Prostate gland (tissue), 2 donors: ENCODE measurements around the gene TMEM119. TPM values are rescaled to one million over a fixed set of nuclear protein-coding genes. Genes with fewer than 3 reads are reported as not detected.
"Not testable (repeated sequence)": the region's sequence is repeated elsewhere in the genome, so short reads cannot be mapped to it uniquely, and the experiment has no call there.

Experiments
- DNase-seq: peaks from one replicate; pipeline ENCODE4 v3.0.0-alpha.2; 2019; ENCODE audit warnings: low spot score
- H3K27ac ChIP-seq, 2 donors: fragments of 200-600 bp; sonication (generic); 2 replicates each; pipeline ENCODE4 v1.5.1; 2017 to 2019
- H3K27me3 ChIP-seq: fragments of 200-600 bp; sonication (generic); replicated peaks from 2 replicates; pipeline ENCODE4 v1.5.1; 2019; ENCODE audit not compliant: insufficient read depth
- H3K36me3 ChIP-seq, 2 donors: fragments of 200-600 bp; sonication (generic); 1 replicate in 1 of 2; 2 replicates in 1 of 2; pipeline versions ENCODE4 v1.5.1 to v1.8.1; 2017 to 2019
- H3K4me1 ChIP-seq: fragments of 200-600 bp; sonication (generic); replicated peaks from 2 replicates; pipeline ENCODE4 v1.5.1; 2019
- H3K4me3 ChIP-seq, 2 donors: fragments of 200-600 bp; sonication (generic); 2 replicates each; pipeline ENCODE4 v1.5.1; 2017 to 2019
- H3K9me3 ChIP-seq: fragments of 200-600 bp; sonication (generic); 2 replicates; pipeline ENCODE4 v1.5.1; 2017
- POLR2A ChIP-seq: fragments of 450-650 bp; IDR thresholded peaks from one replicate; pipeline ENCODE4 v1.6.1; 2016; ENCODE audit warnings: antibody characterized with exemption, mild to moderate bottlenecking
- POLR2AphosphoS5 ChIP-seq: sonication (generic); formaldehyde crosslinking; IDR thresholded peaks from one replicate; pipeline ENCODE4 v1.6.1; 2017; ENCODE audit warnings: antibody characterized with exemption
- WGBS: methylation state at CpG from one replicate; pipeline ENCODE4 v1.1.5; 2018; 5-methylcytosine and 5-hydroxymethylcytosine counted together
- intact Hi-C: fragments of 100-400 bp; cut with DNase I; formaldehyde crosslinking; loops from one replicate; pipeline ENCODE4 v1.14.2; 2022
- total RNA-seq, 2 donors: library from RNA; depleted of rRNA; stranded (reverse); fragments of >200 nt; gene quantifications; one replicate each; pipeline ENCODE4 v1.1.0, GENCODE V29; 2016
- TF ChIP-seq, protein P1 (sequence below), 4 experiments: fragments of 200-600 bp in 2 of 4; fragments of 450-650 bp in 2 of 4; sonication (generic) in 2 of 4; IDR thresholded peaks; 1 replicate in 3 of 4; 2 replicates in 1 of 4; pipeline ENCODE4 v1.5.1; 2016 to 2019; ENCODE audit warnings: antibody characterized with exemption in 4 of 4, mild to moderate bottlenecking in 2 of 4, moderate library complexity in 2 of 4

Gene TMEM119
- total RNA-seq, 2 donors from 2014 or later = 1.7 to 19.1 TPM

DNA sequence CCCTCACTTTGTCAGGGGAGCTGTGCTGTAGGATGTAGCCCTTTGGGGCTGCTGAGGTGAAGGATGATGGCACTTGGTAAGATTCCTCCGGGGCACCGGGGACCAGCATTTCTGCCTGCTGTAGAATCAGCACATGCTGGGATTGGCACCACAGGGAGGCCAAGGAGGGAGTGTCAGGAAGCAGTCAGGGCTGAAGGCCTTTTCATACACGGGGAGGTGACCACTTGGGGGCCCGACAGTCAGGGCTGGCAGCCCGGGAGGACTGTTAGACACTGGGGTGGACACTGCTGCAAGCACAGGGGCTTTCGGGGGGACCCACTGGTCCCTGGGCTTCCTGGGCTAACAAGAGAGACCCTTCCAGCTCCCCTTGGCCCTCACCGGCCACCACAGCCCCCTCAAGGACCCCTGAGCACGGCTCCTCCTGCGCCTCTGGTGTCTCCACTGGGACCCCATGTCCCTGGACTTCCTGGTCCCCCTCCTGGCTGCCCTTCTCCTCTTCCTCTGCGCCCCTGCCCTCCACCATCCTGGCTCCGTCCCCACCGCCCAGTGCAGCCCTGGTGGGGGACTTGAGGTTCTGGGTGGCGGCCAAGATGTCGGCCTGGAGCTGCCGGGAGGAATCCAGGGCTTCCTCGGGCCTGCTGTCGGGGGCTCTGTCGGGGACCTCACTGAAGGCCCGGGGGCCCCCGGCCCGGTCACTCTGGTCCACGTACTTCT lies 6.5 kb downstream of the TMEM119 start:
- WGBS = 85% methylated on average over 21 of the region's 22 CpGs
- DNase-seq = no peak
- intact Hi-C loops = no loop called here

DNA sequence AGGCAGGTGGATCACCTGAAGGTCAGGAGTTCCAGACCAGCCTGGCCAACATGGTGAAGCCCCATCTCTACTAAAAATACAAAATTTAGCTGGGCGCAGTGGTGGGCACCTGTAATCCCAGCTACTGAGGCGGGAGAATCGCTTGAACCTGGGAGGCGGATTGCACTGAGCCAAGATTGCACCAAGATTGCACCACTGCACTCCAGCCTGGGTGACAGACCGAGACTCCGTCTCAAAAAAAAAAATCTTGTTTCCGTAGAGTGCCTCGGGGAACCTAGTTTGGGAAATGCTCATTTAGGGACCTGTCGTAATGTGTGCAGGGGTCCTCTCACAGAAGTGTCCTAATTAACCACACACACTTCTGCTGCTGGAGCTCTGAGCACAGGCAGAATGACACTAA lies 7.4 kb downstream of the TMEM119 start:
- H3K36me3 ChIP-seq, H3K4me1 ChIP-seq, DNase-seq, intact Hi-C loops, H3K27ac ChIP-seq, H3K9me3 ChIP-seq, H3K27me3 ChIP-seq, H3K4me3 ChIP-seq: not testable (repeated sequence)
- WGBS = 97% methylated on average over 9 of the region's 9 CpGs

More for the DNA sequence above, 6.5 kb downstream of the TMEM119 start:
- Histone ChIP-seq H3K27me3 (no peaks in the 10 kb centered on the region), H3K36me3 (no peaks in the 10 kb centered on the region), H3K4me1 (no peaks in the 10 kb centered on the region), H3K4me3 (no peak overlapping the region), H3K9me3 (no peaks in the 10 kb centered on the region), H3K27ac (no peak overlapping the region)
- no peak for TF ChIP-seq POLR2A
- TF ChIP-seq POLR2AphosphoS5 = no peak
- TF ChIP-seq, protein P1, sequence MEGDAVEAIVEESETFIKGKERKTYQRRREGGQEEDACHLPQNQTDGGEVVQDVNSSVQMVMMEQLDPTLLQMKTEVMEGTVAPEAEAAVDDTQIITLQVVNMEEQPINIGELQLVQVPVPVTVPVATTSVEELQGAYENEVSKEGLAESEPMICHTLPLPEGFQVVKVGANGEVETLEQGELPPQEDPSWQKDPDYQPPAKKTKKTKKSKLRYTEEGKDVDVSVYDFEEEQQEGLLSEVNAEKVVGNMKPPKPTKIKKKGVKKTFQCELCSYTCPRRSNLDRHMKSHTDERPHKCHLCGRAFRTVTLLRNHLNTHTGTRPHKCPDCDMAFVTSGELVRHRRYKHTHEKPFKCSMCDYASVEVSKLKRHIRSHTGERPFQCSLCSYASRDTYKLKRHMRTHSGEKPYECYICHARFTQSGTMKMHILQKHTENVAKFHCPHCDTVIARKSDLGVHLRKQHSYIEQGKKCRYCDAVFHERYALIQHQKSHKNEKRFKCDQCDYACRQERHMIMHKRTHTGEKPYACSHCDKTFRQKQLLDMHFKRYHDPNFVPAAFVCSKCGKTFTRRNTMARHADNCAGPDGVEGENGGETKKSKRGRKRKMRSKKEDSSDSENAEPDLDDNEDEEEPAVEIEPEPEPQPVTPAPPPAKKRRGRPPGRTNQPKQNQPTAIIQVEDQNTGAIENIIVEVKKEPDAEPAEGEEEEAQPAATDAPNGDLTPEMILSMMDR (IDR thresholded peaks at IDR 0.05) = no peak

DNA sequence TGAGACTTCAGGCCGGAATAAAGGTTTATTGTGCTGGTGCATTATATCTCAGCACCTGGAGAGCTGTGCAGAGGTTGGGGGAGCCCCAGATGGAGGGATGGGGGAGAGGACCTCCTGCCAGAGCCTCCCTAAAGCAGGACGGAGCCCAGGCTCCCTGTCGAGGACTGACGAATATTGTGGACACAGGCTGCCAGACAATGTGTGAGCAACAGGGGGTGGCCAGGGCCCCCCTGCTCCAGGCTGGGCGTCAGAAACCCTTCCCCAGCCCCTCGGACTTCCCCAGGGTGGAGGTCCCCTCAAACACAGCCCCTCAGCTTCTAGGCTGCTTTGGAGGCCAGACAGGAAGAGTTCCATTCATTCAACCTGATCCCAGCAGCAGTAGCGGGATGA lies 8.0 kb downstream of the TMEM119 start:
- no peak overlapping the region for H3K27ac ChIP-seq
- DNase-seq = no peak
- intact Hi-C loops = no loop called here

DNA sequence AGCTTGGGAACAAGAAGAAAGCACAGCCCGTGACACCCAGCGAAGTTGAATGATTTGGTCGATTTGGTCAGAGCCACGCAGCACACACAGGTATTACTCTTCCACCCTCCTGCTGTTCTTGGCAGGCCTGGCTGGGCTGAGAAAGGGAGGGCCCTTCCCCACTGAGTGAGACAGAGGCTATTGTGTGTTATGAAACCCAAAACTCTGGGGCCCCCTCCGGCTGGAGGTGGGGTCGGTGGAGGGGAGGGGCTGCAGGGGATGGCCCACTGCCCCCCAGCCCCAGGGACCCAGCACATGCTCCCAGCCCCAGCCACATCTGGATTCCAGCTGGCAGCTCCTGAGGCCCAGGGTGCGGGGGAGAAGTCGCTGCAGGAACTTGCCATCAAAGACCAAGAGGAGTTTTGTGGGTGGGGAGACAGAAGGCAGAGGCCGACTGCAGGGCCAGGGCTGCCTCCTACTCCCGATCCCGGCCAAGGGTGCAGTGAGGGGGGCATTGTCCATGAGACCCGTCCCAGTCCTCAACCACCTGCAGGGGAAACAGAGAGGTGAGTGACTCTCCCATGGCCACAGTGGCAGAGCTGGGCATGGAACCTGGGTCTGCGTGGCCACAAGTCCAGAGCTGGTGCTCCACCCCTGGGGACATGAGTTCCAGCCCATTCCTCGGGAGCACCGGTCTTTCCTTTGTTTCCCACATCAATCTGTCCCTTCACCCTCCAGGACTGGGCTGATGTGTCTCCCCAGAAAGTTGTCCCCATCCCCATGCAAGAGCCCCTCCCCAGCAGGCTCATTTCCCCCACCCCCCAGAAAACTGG lies 8.7 kb downstream of the TMEM119 start:
- Histone ChIP-seq H3K27ac (no peak overlapping the region), H3K4me3 (no peak overlapping the region), H3K9me3 (no peaks in the 10 kb centered on the region), H3K36me3 (no peaks in the 10 kb centered on the region), H3K27me3 (no peaks in the 10 kb centered on the region), H3K4me1 (no peaks in the 10 kb centered on the region)
- intact Hi-C loops = no loop called here
- WGBS = 25% methylated on average over 13 of the region's 15 CpGs
- no peak for DNase-seq
- TF ChIP-seq, protein P1 (IDR thresholded peaks at IDR 0.05) = no peak
- TF ChIP-seq POLR2AphosphoS5 (no peak), POLR2A (no peak)

More for the DNA sequence above, 8.0 kb downstream of the TMEM119 start:
- TF ChIP-seq, protein P1 (IDR thresholded peaks at IDR 0.05) = no peak
- WGBS = 83% methylated on average over 7 of the region's 7 CpGs
- Histone ChIP-seq H3K4me1 (no peaks in the 10 kb centered on the region), H3K36me3 (no peaks in the 10 kb centered on the region), H3K9me3 (no peaks in the 10 kb centered on the region), H3K27me3 (no peaks in the 10 kb centered on the region), H3K4me3 (no peak overlapping the region)

DNA sequence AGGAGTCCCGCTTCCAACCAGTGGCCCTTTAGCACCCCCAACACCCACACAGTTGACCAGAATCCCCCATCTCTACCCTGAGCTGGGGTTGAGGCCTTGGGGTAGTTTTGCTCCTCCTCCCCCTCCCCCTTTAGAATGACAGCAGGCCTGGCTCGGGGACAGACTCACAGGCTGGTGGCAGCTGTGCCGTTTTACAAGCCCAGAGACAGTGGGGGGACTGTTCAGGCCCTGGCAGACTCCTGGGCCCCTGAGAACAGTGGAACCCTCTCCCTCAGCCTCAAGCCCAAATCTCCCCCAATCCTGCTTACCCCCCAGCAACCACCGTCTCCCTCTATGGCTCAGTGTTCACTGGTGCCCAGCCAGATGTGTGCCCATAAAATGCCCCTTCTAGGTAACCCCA lies 10.1 kb downstream of the TMEM119 start:
- Histone ChIP-seq H3K27ac (no peak overlapping the region), H3K4me1 (no peaks in the 10 kb centered on the region), H3K27me3 (no peaks in the 10 kb centered on the region), H3K9me3 (no peaks in the 10 kb centered on the region), H3K4me3 (no peak overlapping the region), H3K36me3 (no peaks in the 10 kb centered on the region)
- TF ChIP-seq, protein P1 (IDR thresholded peaks at IDR 0.05) = no peak
- TF ChIP-seq POLR2A = no peak
- TF ChIP-seq POLR2AphosphoS5 = no peak
- intact Hi-C loops = no loop called here
- WGBS = 62% methylated on average over 4 of the region's 4 CpGs
- no peak for DNase-seq
